HG02678 (cell line): ENCODE measurements around the gene SUCO.
"Not testable (repeated sequence)": the region's sequence is repeated elsewhere in the genome, so short reads cannot be mapped to it uniquely, and the experiment has no call there.

Experiments
- ATAC-seq: cut with Tn5 transposase; IDR thresholded peaks from one replicate; pipeline ENCODE4 v1.9.1; 2021; ENCODE audit warnings: mild to moderate bottlenecking, moderate library complexity; ENCODE audit not compliant: unreplicated experiment

SUCO gene

DNA sequence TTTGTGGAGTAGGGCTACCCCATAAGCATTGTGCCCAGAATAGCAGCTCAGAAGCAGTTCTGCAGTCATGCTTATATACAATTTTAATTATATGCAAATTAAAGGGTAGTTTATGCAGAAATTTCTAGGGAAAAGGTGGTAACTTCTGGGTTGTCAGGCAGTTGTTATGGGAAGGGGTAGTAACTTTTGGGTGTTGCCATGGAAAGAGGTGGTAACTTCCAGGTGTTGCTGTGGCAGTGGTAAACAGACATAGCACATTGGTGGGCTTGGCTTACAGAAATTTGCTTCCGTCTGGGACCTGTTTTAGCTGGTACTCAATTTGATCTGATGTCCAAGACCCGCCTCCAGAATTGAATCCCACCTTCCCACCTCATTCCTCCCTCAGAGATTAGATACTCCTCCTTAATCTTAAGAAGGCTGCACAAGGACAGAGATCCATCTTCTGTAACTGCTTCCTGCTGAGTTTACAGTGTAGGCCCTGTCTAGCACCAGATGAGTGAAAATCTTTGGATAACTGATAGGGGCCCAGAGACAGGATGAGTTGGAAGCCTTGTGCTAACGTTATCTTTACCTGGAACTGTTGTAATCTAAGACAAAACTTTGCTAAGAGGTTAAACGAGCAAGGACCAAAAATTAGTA lies 26.7 kb downstream of the SUCO start:
- no peak for ATAC-seq

DNA sequence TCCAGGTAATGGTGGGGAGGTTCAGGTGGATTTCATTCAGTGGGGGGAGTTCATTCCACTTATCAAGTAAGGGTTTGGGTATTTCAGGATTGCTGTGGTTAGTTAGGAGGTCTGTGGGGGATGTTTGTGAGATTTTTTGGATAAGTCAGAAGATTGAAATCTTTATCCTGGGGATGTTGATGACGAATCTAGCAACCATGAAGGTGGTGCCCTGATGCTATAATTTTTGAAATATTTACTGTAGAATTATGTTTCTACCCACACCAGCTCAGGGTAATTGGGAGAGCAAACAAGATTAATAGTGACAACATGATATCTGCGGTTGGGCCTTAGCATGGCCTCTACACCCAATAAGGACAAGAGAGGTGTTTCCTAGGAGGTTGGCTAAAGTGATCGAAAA lies 28.3 kb downstream of the SUCO start:
- no peak for ATAC-seq

DNA sequence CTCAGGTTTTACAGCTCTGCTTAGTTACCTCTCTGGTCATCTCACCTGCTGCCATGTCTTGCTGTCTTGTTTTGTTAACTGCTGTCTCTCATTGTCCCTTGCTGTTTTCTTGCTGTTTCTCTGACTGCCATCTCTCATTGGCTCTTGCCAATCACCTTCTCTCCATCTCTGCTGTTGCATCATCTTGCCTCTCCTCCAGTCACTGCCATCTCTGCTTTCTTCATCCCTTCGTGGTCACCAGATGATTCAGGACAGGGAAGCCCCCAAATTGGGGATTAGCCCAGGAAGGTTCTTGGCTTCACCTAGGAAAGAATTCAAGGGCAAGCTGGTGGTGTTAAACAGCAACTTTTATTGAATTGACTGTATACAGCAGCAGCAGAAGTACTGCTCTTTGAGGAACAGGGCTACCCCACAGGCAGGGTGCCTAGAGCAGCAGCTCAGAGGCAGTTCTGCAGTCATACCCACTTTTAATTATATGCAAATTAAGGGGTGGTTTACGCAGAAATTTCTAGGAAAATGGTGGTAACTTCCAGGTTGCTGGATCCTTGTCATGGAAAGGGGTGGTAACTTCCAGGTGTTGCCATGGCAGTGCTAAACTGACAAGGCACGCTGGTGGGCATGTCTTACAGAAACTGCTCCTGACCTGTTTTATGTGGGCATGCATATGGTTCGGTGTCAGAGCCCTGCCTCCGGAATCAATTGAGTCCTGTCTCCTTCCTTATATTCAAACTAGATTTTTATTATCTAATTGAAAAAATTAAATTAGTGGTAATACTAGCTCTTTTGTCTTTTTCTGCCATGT lies 33.4 kb downstream of the SUCO start:
- ATAC-seq, result no peak

DNA sequence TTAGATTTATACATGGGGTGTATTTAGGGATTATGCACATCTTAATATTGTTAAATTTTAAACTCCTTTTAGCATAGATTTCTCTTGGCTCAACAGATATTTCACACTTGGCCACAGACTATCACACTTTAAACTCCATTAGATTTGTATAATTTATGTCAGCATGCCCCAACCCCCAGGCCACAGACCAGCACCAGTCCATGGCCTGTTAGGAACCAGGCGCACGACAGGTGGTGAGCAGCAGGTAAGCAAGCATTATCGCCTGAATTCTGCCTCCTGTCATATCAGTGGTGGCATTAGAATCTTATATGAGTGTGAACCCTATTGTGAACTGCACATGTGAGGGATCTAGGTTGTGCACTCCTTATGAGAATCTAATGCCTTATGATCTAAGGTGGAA lies 34.8 kb downstream of the SUCO start:
- ATAC-seq, result no peak

DNA sequence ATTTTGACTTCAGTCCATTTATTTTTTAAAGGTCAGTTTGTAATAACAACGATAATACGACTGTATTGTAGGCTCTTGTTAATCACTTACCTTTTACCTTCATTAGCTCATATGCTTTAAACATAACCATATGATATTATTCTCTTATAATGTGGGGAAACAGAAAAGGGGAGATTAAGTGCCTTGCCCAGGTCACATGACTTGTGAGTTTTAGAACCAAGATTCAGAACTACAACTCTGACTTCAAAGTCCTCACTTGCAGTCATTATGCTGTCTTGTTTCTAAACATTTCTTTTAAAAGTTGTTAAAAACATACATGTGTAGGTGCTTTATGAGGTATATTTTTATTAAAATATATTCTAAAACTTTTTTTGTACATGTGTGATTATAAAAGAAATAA lies 41.1 kb downstream of the SUCO start:
- ATAC-seq, result no peak

DNA sequence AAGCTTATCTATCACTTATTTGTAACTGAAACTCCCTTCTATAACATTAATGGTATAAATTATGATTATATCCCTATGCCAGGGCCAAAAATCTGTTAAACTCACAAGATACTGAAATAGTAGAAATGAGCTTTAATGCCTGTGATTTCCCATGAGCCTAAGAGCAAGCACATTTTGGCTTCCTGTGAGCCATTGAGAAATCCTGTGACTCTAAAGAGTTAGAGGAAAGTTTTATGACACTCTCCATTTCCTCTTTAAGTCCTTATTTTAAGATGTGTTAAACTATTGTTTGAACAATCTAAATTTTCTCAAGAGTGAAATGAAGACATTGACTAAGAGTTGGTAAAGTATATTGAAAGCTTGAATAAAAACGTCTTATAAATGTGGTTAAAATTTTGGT lies 45.6 kb downstream of the SUCO start:
- no peak for ATAC-seq

DNA sequence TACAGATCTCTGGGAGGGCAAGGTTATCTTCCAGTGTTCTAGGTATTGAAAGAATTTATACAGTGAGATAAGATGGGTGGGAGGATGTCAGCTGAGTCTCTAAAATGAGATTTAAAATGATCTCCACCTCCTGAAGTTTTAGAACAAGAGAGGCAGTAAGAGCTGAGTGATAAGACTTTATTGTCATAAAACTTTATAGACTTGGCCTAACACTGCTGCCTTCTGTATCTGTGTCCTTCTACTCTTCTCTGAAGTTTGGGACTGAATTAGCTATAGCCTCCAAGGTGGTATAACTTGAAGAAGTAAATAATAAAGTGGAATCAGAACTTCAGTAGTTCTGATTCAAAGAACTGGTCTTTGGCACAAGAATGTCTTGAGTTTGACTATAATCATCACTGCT lies 48.3 kb downstream of the SUCO start:
- no peak for ATAC-seq

DNA sequence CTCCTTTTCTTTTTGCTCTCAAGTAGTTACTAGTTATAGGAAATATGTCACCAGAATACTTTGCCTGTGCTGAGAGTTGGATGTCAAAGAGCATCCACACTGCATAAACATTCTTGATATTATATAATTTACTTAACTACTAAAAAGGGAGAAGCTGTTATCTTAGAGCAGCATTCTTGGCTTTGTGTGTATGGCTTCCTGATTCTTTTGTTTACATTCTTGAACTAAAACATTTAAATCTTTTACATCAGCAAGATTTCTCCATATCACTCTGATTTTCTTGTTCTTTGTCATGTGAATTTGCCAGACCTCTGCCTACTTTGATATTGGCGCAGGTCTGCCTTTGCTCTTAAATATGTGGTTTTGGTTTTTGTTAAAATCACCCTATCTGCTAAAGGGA lies 48.8 kb downstream of the SUCO start:
- ATAC-seq, result no peak

DNA sequence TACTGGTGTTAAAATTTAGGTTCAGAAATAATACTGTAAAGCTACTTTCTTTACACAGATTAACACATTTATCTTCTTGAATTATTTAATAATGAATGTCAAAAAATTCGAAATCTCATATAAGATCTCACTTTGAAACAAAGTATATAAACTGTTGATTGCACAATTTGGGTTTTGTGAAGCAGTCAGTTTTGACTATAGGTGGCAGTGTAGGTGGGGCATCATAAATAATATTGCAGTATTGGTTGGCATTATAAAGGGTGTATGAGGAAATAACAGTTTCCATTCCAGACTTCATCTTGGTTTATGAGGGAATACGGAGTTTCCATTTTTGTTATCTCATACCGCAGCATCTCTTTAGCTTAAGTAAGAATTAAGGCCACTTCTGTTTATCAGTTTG lies 49.9 kb downstream of the SUCO start:
- no peak for ATAC-seq

DNA sequence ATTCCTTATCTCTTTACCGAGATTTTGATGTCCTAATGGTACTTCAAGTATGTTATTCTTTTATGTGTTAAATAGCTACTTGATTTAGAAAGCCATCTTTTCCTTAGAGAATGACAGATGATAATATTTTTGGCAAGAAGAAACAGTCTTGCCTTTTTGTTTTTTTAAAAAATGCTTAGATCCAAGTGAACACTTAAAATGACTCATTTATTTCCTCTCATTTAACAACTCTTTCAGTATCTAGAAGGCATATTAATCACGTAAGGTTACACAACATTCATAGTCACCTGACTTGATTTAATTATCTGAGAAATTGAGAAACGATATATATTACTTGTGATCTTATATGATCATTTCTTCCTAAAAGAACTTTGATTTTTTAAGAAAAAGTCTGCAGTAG lies 52.4 kb downstream of the SUCO start:
- ATAC-seq, result no peak

DNA sequence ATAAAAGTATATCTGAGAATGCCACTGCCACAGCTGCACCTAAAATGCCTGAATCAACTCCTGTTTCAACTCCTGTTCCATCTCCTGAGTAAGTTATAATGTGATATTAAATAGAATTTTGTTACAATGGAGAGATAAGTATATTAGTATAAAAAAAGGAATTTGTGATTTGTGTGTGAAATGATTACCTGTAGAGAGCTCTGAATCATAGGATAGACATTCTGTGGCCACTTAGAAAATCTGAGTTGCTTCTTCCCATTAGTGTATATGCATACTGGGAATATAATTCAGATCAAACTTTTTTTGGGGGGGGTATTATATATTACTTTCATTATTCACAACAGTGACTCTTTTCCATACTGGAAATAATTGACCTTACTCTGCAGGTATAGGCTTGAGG lies 52.9 kb downstream of the SUCO start:
- no peak for ATAC-seq

DNA sequence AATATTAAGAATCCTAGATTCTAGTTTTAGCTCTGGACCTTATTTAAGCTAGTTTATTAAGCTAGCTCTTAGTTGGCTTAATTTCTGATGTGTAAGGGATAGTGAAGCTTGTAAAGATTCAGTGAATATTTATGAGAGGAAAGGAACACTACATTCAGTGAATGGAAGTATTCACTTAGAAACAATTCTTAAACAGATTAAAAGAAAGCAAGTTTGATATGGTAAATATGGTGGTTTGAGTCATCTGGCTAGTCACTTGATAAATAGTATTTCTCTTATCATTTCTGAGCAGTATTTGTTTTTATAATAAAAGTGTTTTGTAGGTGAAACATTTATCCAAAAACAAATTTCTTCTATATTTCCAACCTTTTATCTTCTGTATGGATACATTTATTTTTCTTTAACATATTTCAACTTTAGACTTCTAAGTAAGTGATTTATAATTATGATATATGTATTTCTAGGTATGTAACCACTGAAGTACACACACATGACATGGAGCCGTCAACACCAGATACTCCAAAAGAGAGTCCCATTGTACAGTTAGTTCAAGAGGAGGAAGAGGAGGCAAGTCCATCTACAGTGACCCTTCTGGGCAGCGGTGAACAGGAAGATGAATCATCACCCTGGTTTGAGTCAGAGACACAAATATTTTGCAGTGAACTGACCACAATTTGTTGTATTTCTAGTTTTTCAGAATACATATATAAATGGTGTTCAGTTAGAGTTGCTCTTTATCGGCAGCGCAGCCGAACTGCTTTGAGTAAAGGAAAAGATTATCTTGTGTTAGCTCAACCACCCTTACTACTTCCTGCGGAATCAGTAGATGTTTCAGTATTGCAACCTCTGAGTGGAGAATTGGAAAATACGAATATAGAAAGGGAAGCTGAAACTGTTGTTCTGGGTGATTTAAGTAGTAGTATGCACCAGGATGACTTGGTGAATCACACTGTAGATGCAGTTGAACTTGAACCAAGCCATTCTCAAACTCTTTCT lies 55.6 kb downstream of the SUCO start:
- ATAC-seq, result no peak

DNA sequence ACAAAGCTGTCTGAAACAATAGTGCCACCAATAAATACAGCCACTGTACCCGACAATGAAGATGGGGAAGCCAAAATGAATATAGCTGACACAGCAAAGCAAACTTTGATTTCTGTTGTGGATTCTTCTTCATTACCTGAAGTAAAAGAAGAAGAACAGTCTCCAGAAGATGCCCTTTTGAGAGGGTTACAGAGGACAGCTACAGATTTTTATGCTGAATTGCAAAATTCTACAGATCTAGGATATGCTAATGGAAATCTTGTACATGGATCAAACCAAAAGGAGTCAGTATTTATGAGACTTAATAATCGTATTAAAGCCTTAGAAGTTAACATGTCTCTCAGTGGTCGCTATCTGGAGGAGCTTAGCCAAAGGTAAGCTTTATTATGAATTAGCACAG lies 56.6 kb downstream of the SUCO start:
- ATAC-seq, result no peak

DNA sequence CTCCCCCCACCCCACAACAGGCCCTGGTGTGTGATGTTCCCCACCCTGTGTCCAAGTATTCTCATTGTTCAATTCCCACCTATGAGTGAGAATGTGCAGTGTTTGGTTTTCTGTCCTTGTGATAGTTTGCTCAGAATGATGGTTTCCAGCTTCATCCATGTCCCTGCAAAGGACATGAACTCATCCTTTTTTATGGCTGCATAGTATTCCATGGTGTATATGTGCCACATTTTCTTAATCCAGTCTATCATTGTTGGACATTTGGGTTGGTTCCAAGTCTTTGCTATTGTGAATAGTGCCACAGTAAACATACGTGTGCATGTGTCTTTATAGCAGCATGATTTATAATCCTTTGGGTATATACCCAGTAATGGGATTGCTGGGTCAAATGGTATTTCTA lies 58.5 kb downstream of the SUCO start:
- ATAC-seq, result not testable (repeated sequence)

DNA sequence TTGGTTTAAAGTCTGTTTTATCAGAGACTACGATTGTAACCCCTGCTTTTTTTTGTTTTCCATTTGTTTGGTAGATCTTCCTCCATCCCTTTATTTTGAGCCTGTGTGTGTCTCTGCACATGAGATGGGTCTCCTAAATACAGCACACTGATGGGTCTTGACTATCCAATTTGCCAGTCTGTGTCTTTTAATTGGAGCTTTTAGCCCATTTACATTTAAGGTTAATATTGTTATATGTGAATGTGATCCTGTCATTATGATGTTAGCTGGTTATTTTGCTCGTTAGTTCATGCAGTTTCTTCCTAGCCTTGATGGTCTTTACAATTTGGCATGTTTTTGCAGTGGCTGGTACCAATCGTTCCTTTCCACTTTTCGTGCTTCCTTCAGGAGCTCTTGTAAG lies 62.1 kb downstream of the SUCO start:
- not testable (repeated sequence) for ATAC-seq

DNA sequence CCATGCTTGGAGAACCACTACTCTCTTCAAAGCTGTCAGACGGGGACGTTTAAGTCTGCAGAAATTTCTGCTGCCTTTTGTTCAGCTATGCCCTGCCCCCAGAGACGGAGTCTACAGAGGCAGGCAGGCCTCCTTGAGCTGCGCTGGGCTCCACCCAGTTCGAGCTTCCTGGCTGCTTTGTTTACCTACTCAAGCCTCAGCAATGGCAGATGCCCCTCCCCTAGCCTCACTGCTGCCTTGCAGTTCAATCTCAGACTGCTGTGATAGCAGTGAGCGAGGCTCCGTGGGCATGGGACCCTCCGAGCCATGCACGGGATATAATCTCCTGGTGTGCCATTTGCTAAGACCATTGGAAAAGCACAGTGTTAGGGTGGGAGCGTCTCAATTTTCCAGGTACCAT lies 63.8 kb downstream of the SUCO start:
- not testable (repeated sequence) for ATAC-seq

DNA sequence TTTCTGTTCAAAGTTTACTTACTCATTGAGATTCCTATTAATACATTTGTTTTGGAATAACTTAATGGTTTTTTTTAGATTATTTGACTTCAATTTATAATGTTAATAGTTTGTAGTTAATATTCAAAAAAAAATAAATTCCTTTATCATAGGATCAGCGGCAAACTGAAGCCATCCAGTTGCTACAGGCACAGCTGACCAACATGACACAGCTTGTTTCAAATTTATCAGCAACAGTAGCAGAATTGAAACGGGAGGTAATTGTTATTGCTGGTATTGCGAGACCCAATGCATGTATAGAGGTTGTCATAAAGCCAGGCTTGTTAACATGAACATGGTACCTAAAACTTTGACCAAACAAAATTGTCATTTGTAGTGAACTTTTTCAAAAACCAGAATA lies 67.0 kb downstream of the SUCO start:
- ATAC-seq, result no peak

DNA sequence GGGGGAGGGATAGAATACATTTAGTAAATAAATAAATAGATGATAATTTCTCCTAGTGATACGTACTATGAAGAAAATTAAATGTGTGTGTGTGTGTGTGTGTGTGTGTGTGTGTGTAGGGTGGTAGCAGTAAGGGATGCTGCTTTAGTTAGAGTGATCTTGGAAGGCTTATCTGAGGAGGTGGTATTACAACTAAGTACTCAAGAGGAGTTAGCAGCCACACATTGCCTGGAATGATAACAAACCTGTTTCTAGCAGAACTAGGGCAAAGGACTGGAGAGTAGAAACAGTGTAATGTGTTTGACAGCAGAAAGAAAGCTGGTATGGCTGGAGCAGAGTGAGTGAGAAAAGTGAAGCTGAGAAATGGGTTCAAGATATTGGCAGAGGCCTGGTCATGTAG lies 67.7 kb downstream of the SUCO start:
- ATAC-seq, result no peak

DNA sequence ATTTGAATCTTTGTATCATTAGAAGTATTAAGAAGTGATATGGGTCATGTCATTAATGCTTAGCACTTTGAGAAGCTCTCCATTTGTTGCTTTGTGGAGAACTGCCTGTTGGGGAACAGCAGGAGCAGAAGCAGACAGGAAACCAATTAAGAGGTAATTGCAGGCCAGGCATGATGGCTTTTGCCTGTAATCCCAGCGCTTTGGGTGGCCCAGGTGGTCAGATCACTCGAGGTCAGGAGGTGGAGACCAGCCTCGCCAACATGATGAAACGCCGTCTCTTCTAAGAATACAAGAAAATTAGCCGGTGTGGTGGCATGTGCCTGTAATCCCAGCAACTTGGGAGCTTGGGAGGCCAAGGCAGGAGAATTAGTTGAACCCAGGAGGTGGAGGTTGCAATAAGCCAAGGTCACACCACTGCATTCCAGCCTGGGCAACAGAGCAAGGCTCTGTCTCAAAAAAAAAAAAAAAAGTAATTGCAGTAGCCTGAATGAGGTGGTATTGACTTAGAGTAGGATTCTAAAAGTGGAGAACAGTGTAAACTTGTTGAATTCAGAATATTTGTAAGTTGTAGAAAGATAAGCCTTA lies 68.2 kb downstream of the SUCO start:
- no peak for ATAC-seq

DNA sequence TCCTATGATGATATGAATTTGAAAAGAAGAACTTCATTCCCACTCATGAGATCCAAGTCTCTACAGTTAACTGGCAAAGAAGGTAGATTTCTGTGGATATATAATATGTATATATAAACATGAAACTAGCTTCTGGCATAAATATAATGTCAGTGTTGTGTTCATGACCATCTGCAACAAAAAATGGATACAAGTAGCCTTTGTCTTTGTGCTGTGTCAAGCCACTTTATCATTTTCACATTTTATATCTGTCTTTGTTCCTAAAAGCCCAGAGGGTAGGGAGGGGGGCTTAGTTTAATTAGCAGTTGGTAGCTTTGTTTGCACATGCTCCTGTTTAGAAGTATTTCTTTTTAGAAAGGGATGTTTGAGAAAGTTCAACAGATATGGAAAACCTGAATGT lies 69.8 kb downstream of the SUCO start:
- ATAC-seq, result no peak

DNA sequence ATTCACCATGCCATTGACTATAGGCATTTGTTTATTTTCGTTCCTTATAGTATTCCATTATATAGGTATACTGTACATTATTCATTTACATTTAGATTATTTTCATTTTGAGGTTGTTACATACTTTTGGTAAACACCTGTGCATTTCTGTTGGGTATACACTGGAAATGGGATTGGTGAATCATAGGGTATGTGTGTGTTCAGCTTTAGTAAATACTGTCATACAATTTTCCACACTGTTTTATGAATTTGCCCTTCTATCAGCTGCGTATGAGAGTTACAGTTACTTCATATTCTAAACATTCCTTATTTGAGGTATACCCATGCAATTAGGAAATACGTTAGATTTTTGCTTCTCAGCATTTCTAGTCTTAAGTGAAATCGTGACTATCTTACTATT lies 70.9 kb downstream of the SUCO start:
- no peak for ATAC-seq
